GM23338 (cell line): ENCODE results near the gene MPO. TPM values are rescaled to one million over a fixed set of nuclear protein-coding genes. Genes with fewer than 3 reads are reported as not detected.

ENCODE experiments used
- ATAC-seq: fragments of 200-7000 bp; cut with Tn5 transposase; 3 replicates; pipeline ENCODE4 v1.9.1; 2020
- DNase-seq: peaks from one replicate; pipeline ENCODE4 v3.0.0-alpha.2; 2015; ENCODE audit warnings: low spot score
- H2AFZ ChIP-seq: fragments of 200-600 bp; sonication (generic); 2 replicates; pipeline ENCODE4 v1.8.0; 2016; ENCODE audit warnings: antibody characterized with exemption, mild to moderate bottlenecking, moderate library complexity
- H3F3A ChIP-seq: fragments of 200-600 bp; sonication (generic); replicated peaks from 2 replicates; pipeline ENCODE4 v1.8.0; 2017; ENCODE audit warnings: antibody characterized with exemption, mixed run types, low read depth
- H3K27ac ChIP-seq: fragments of 200-600 bp; sonication (generic); 2 replicates; pipeline ENCODE4 v1.6.1; 2016; ENCODE audit warnings: low read depth
- H3K27me3 ChIP-seq: fragments of 200-600 bp; sonication (generic); 2 replicates; pipeline ENCODE4 v1.8.0; 2016; ENCODE audit warnings: mild to moderate bottlenecking, mixed run types, moderate library complexity; ENCODE audit not compliant: insufficient read depth
- H3K36me3 ChIP-seq: fragments of 200-600 bp; sonication (generic); 2 replicates; pipeline ENCODE4 v1.8.0; 2016; ENCODE audit warnings: mild to moderate bottlenecking; ENCODE audit not compliant: insufficient read depth
- H3K4me1 ChIP-seq: fragments of 200-600 bp; sonication (generic); 2 replicates; pipeline ENCODE4 v1.8.0; 2016; ENCODE audit warnings: mild to moderate bottlenecking, moderate library complexity; ENCODE audit not compliant: insufficient read depth
- H3K4me2 ChIP-seq: fragments of 200-600 bp; sonication (generic); 2 replicates; pipeline ENCODE4 v1.7.1; 2017; ENCODE audit warnings: mixed run types
- H3K4me3 ChIP-seq: fragments of 200-600 bp; sonication (generic); 2 replicates; pipeline ENCODE4 v1.6.1; 2016; ENCODE audit warnings: mixed run types
- H3K79me2 ChIP-seq: fragments of 200-600 bp; sonication (generic); replicated peaks from 2 replicates; pipeline ENCODE4 v1.8.0; 2017; ENCODE audit warnings: mild to moderate bottlenecking; ENCODE audit not compliant: insufficient read depth
- H3K9me2 ChIP-seq: fragments of 200-600 bp; sonication (generic); 2 replicates; pipeline ENCODE4 v1.8.0; 2017; ENCODE audit not compliant: insufficient read depth
- H4K20me1 ChIP-seq: fragments of 200-600 bp; sonication (generic); replicated peaks from 2 replicates; pipeline ENCODE4 v1.8.0; 2017; ENCODE audit warnings: mild to moderate bottlenecking; ENCODE audit not compliant: insufficient read depth
- H3K27ac Mint-ChIP-seq: 2 replicates; pipeline ENCODE4 v1.8.0; 2020; ENCODE audit warnings: inconsistent platforms, mild to moderate bottlenecking, moderate library complexity, mixed read lengths
- H3K27me3 Mint-ChIP-seq: 3 replicates; pipeline ENCODE4 v1.8.0; 2022; ENCODE audit warnings: low read depth, mild to moderate bottlenecking, moderate library complexity, mixed read lengths, inconsistent platforms; ENCODE audit not compliant: insufficient read depth, poor library complexity
- H3K36me3 Mint-ChIP-seq: 3 replicates; pipeline ENCODE4 v1.8.0; 2021; ENCODE audit warnings: low read depth, mild to moderate bottlenecking, inconsistent platforms, moderate library complexity, mixed read lengths
- H3K4me1 Mint-ChIP-seq: 3 replicates; pipeline ENCODE4 v1.8.0; 2020; ENCODE audit warnings: mild to moderate bottlenecking, inconsistent platforms, mixed read lengths
- H3K4me3 Mint-ChIP-seq: 3 replicates; pipeline ENCODE4 v1.8.0; 2021; ENCODE audit warnings: moderate library complexity, mild to moderate bottlenecking, inconsistent platforms, mixed read lengths
- H3K9me3 Mint-ChIP-seq: 3 replicates; pipeline ENCODE4 v1.8.0; 2020; ENCODE audit warnings: moderate library complexity, mild to moderate bottlenecking, inconsistent platforms, mixed read lengths
- ETS1 ChIP-seq: IDR thresholded peaks from 2 replicates; pipeline ENCODE4 v1.6.1; 2016; ENCODE audit warnings: antibody characterized with exemption
- EZH2phosphoT487 ChIP-seq: fragments of 200-600 bp; sonication (generic); IDR thresholded peaks from one replicate; pipeline ENCODE4 v1.8.1; 2018; ENCODE audit warnings: antibody characterized with exemption; ENCODE audit not compliant: unreplicated experiment
- NANOG ChIP-seq: IDR thresholded peaks from 2 replicates; pipeline ENCODE4 v1.6.1; 2016; ENCODE audit warnings: antibody characterized with exemption, borderline replicate concordance
- POLR2AphosphoS5 ChIP-seq: IDR thresholded peaks from 2 replicates; pipeline ENCODE4 v1.6.1; 2016; ENCODE audit warnings: antibody characterized with exemption, low read depth
- ZNF114 ChIP-seq: fragments of 250-450 bp; sonication (Bioruptor Pico); IDR thresholded peaks from 2 replicates; pipeline ENCODE4 v1.5.0; 2020; ENCODE audit warnings: mild to moderate bottlenecking, moderate library complexity
- ZNF331 ChIP-seq: fragments of 250-450 bp; sonication (Bioruptor Pico); IDR thresholded peaks from 2 replicates; pipeline ENCODE4 v1.5.0; 2020; ENCODE audit warnings: low read depth, mild to moderate bottlenecking, moderate library complexity
- ZNF462 ChIP-seq: fragments of 250-450 bp; sonication (Bioruptor Pico); IDR thresholded peaks from 2 replicates; pipeline ENCODE4 v1.5.0; 2020; ENCODE audit warnings: mild to moderate bottlenecking, moderate library complexity
- polyA plus RNA-seq: library from polyadenylated mRNA; unstranded; fragments of >200 nt; fragmentation: Nextera tagmentation; extraction: Ambion mirVana; gene quantifications from 2 replicates; pipeline ENCODE4 v1.2.1, GENCODE V29; 2016
- total RNA-seq: library from RNA; depleted of rRNA; stranded (reverse); fragments of >200 nt; shearing (Covaris generic); gene quantifications from 2 replicates; pipeline ENCODE4 v1.2.3, GENCODE V29; 2014
- TF ChIP-seq, protein P1 (sequence below): IDR thresholded peaks from one replicate; pipeline ENCODE4 v1.6.1; 2018; ENCODE audit warnings: antibody characterized with exemption; ENCODE audit not compliant: unreplicated experiment
- TF ChIP-seq, protein P2 (sequence below), 2 experiments: fragments of 200-600 bp in 1 of 2; sonication (generic) in 1 of 2; conservative IDR thresholded peaks; 2 replicates each; pipeline versions ENCODE4 v1.5.1 to v1.6.1; 2016 to 2017; ENCODE audit warnings: antibody characterized with exemption in 2 of 2, low read depth in 2 of 2, mild to moderate bottlenecking in 2 of 2, moderate library complexity in 1 of 2

Gene MPO
- total and polyA plus RNA-seq, 2 experiments from 2014 or later = 0.08 TPM; not detected in 1

DNA sequence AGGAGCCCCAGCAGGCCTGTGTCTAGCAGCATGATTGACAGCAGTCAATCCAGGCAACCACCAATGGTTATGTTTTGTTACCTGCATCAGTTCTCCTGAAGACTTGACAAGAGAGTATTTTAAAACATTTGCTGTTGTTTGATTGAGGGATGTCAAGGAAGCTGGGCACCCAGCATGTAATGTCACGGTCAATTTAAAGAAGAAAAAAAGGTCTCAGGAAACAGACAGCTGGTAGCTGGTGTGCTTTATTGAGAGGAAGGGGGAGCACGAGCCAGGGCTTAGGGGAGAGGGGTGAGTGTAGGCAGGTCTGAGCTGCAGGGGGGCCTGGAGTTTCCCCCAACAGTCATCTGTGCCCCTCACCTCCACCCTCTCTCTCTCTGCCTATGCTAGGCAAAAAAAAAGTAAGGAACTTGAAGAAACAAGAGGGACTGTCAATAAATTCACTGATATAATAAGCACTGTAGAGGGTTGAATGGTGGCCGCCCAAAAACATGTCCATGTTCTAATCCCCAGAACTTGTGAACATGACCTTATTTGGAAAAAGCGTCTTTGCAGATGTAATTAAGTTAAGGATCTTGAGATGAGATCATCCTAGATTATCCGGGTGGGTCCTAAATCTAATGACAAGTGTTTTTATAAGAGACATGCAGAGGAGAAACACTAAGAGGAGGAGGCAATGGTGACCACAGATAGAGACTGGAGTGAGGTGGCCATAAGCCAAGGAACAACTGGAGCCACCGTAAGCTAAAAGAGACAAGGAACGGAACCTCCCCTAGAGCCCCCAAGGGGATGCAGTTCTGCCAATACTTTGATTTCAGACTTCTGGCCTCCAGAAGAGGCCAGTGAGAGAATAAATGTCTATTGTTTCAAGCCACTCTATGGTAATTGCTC is 33.3 kb upstream of the MPO start:
- H3K4me2 ChIP-seq = no peak overlapping the region
- H3F3A ChIP-seq = no peaks in the 10 kb centered on the region
- H3K27ac ChIP-seq = no peak overlapping the region
- no peaks in the 10 kb centered on the region for H4K20me1 ChIP-seq
- no peaks in the 10 kb centered on the region for H3K27me3 Mint-ChIP-seq
- no peaks in the 10 kb centered on the region for H3K27me3 ChIP-seq
- H3K9me2 ChIP-seq = no peaks in the 10 kb centered on the region
- peaks cover 16% of the 10 kb centered on the region for H3K4me1 Mint-ChIP-seq
- ATAC-seq = no peak
- DNase-seq = no peak
- no peaks in the 10 kb centered on the region for H3K36me3 ChIP-seq
- no peaks in the 10 kb centered on the region for H3K4me1 ChIP-seq
- no peaks in the 10 kb centered on the region for H3K79me2 ChIP-seq
- H3K36me3 Mint-ChIP-seq = no peaks in the 10 kb centered on the region
- no peak overlapping the region for H3K4me3 Mint-ChIP-seq
- H2AFZ ChIP-seq = no peak overlapping the region
- no peak overlapping the region; the same call in 1 of the 2 replicates for H3K27ac Mint-ChIP-seq
- H3K9me3 Mint-ChIP-seq = no peaks in the 10 kb centered on the region
- H3K4me3 ChIP-seq = no peak overlapping the region
- TF ChIP-seq NANOG (no peak), POLR2AphosphoS5 (no peak), ETS1 (no peak), EZH2phosphoT487 (no peak), ZNF114 (CRISPR knock-in tag) (no peak), ZNF462 (CRISPR knock-in tag) (no peak), ZNF331 (no peak)
- TF ChIP-seq, protein P1, sequence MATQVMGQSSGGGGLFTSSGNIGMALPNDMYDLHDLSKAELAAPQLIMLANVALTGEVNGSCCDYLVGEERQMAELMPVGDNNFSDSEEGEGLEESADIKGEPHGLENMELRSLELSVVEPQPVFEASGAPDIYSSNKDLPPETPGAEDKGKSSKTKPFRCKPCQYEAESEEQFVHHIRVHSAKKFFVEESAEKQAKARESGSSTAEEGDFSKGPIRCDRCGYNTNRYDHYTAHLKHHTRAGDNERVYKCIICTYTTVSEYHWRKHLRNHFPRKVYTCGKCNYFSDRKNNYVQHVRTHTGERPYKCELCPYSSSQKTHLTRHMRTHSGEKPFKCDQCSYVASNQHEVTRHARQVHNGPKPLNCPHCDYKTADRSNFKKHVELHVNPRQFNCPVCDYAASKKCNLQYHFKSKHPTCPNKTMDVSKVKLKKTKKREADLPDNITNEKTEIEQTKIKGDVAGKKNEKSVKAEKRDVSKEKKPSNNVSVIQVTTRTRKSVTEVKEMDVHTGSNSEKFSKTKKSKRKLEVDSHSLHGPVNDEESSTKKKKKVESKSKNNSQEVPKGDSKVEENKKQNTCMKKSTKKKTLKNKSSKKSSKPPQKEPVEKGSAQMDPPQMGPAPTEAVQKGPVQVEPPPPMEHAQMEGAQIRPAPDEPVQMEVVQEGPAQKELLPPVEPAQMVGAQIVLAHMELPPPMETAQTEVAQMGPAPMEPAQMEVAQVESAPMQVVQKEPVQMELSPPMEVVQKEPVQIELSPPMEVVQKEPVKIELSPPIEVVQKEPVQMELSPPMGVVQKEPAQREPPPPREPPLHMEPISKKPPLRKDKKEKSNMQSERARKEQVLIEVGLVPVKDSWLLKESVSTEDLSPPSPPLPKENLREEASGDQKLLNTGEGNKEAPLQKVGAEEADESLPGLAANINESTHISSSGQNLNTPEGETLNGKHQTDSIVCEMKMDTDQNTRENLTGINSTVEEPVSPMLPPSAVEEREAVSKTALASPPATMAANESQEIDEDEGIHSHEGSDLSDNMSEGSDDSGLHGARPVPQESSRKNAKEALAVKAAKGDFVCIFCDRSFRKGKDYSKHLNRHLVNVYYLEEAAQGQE = no peak
- TF ChIP-seq, protein P2, sequence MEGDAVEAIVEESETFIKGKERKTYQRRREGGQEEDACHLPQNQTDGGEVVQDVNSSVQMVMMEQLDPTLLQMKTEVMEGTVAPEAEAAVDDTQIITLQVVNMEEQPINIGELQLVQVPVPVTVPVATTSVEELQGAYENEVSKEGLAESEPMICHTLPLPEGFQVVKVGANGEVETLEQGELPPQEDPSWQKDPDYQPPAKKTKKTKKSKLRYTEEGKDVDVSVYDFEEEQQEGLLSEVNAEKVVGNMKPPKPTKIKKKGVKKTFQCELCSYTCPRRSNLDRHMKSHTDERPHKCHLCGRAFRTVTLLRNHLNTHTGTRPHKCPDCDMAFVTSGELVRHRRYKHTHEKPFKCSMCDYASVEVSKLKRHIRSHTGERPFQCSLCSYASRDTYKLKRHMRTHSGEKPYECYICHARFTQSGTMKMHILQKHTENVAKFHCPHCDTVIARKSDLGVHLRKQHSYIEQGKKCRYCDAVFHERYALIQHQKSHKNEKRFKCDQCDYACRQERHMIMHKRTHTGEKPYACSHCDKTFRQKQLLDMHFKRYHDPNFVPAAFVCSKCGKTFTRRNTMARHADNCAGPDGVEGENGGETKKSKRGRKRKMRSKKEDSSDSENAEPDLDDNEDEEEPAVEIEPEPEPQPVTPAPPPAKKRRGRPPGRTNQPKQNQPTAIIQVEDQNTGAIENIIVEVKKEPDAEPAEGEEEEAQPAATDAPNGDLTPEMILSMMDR (conservative IDR thresholded peaks at IDR 0.05; ENCODE audit: low read depth in 2 of 2) = no peak
